NCI-H2107 treated with DMSO at 0.1 percent for 48 hours (cell line): ENCODE results near the gene SLC22A16.
"Not testable (repeated sequence)": the region's sequence is repeated elsewhere in the genome, so short reads cannot be mapped to it uniquely, and the experiment has no call there.

Experiments
- DNase-seq: peaks from one replicate; lab custom pipeline; 2025; ENCODE audit not compliant: unreplicated experiment; lab: John Stamatoyannopoulos, UW

SLC22A16 gene

DNA sequence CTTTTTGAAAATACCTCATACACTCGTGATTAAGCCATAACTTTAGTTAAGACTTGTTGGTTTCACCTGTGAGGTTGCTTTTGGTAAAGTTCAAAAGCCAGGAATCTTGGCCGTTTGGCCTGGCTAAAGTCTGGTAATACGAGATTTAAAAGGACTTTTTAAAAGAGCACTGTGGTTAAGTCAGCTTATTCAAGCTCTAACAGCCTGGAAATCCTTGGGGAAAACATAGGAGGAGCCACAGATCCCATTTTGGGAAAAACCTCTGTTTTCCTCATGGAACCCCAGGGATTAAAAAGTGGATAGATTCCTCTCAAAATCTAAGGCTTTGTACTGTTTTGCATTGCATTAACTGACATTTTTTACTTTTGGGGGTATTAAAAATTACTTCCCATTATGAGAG is 13.7 kb upstream of the SLC22A16 start:
- DNase-seq, result peak; percentile 19

DNA sequence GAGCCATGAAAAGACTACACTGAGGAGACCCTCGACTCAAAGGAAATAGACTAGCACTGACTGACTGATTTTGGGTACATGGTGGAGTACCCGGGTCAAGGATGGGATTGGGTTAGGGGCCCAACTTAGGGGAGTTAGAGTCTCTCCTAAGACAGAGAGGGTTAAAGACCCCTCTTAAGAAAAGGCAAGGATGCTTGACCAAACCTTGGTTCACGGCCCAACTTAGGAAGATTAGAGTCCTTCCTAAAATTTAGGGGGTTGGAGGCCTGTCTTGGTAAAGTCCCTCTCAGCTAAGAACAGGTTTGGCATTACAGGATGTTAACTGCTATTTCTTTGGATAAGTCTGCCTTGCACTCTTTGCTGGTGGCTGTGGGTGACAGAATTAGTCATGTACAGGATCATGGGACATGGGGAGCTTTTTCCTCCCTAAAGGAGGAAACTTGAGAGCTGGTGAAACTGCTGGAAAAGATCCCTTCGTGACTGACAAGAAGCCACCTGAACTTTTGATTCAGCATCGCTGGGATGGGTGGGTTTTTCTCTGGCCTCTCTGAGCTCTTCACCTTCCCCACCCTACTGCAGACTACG is 12.3 kb upstream of the SLC22A16 start:
- no peak for DNase-seq

- DNase-seq, result not testable (repeated sequence)
Observed at GRCh38 chr6:110487968-110488381, 11.6 kb upstream of the SLC22A16 start.

GRCh38 chr6:110486756-110487155 is 10.3 kb upstream of the SLC22A16 start:
- no peak for DNase-seq

- DNase-seq, result no peak
Observed at GRCh38 chr6:110485491-110485890, 9.1 kb upstream of the SLC22A16 start.

DNA sequence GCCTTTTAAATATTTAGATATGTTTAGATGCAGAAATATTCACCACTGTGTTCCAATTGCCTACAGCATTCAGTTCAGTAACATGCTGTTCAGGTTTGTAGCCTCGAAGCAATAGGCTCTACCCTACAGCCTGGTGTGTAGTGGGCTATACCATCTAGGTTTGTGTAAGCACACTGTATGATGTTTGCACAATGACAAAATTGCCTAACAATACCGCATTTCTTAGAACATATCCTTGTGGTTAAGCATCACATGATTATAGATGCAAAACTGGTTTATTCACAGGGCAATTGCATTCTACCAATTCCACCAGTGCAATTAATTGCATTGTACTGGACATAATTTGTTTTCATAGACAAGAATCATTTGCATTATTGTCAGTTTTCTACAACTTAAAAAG is 7.9 kb upstream of the SLC22A16 start:
- no peak for DNase-seq

DNA sequence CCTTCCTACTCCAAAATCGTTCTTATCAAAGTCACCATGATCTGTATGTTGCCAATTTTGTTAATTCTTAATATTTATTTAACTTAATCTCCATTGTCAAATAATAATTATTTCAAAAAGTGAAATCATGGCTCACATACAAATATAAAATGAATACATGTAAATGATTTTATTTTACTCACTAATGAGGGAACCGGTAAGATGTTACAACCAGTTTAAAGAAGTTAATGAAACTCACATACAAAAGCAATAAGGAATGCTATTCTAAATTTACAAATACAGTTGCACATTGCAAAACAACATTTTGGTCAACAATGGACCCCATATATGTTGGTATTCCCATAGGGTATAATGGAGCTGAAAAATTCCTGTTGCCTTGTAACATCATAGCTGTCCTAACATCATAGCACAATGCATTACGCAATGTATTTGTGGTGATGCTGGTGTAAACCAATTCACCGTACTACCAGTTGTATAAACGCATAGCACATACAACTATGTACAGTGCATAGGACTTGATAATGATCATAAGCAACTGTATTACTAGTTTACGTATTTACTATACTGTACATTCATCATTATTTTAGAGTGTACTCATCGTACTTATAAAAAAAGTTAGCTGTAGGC is 6.5 kb upstream of the SLC22A16 start:
- no peak for DNase-seq

DNA sequence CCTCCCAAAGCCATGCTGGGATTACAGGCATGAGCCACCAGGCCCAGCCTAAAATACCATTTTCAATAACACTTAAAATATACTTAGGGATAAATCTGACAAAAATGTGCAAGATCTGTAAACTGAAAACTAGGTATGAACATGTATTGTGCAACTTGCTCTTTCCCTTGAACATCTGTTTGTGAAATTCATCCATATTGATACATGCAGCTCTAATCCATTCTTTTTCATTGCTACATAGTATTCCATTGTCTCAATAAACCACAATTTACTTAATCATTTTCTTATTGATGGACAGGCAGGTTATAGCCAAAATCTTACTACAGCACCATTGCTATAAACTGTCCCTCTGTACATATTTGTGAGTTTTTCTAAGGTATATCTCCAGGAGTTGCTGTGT is 4.7 kb upstream of the SLC22A16 start:
- DNase-seq, result no peak

GRCh38 chr6:110475066-110475653 is 1.3 kb downstream of the SLC22A16 start:
- DNase-seq, result no peak

GRCh38 chr6:110474500-110474899 is 1.9 kb downstream of the SLC22A16 start:
- DNase-seq, result no peak

DNA sequence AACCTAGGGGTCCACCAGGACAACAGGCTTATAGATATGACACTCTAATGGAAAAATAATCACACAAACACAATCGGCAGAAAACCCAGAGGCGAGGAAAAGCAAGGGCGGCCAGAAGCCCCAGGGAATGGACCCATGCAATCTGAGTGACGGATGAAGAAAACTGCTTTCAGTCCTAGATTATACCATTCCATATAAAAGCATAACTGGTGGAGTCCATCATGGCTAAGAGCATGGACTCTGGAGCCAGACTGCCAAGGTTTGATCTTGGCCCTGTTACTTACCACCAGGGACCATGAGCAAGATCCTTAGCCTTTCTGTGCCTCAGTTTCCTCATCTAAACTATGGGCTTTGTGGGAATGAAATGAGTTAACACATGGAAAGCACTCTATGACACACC is 3.7 kb downstream of the SLC22A16 start:
- DNase-seq, result no peak

GRCh38 chr6:110471726-110472365 is 4.6 kb downstream of the SLC22A16 start:
- no peak for DNase-seq

- DNase-seq, result no peak
Observed at GRCh38 chr6:110468731-110469130, 7.7 kb downstream of the SLC22A16 start.

- DNase-seq, result no peak
Observed at GRCh38 chr6:110467566-110468140, 8.8 kb downstream of the SLC22A16 start.

GRCh38 chr6:110462884-110463481 is 13.4 kb downstream of the SLC22A16 start:
- no peak for DNase-seq

DNA sequence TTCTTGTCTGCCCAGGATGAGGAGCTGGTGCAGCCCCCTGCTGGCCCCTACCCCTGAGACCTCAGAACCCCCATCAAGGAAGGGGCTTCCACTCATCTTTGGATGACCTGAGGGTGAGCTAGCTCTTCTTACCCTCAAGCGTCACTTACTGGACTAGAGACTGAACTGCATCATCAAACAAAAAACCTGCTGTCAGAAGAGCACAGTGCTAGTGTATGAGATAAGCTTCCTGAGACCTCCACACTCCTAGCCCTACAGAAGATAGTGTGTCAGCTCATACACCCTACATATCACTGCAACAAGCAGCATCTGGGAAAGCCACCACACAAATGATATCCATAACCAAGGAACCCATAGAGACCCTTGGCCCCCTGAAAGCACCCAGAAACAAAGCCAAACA is 15.0 kb downstream of the SLC22A16 start:
- no peak for DNase-seq

- DNase-seq, result no peak
Observed at GRCh38 chr6:110459137-110459536, 17.3 kb downstream of the SLC22A16 start.

DNA sequence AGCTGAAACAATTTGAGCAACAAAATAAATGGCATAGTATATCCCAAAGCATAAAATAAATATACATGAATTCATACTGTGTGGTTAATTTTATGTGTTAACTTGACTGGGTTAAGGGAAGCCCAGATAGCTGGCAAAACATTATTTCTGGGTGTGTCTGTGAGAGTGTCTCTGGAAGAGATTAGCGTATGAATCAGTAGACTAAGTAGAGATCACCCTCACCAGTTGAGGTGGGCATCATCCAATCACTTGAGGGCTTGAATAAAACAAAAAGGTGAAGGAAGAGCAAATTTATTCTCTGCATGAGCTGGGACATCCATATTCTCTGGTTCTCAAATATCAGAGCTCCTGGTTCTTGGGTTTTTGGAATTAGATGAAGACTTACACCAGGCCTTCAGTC is 17.9 kb downstream of the SLC22A16 start:
- no peak for DNase-seq

DNA sequence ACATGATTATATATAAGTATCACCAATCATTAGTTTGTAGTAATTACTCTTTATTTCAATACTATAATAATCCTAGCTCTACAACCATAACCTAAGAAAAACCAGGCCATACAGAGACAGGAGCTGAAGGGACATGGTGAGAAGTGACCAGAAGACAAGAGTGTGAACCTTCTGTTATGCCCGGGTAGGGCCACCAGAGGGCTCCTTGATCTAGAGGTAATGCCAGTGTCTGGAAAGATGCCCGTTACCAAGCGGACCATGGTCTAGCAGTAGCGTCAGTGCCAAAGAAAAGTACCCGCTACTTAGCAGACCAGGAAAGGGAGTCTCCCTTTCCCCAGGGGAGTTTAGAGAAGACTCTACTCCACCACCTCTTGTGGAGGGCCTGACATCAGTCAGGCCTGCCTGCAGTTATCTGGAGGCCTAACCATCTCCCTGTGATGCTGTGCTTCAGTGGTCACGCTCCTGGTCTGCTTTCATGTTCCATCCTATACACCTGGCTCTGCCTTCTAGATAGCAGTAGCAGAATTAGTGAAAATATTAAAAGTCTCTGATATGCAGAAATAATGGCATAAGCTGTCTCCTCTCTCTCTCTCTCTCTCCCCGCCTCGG is 18.7 kb downstream of the SLC22A16 start:
- not testable (repeated sequence) for DNase-seq

DNA sequence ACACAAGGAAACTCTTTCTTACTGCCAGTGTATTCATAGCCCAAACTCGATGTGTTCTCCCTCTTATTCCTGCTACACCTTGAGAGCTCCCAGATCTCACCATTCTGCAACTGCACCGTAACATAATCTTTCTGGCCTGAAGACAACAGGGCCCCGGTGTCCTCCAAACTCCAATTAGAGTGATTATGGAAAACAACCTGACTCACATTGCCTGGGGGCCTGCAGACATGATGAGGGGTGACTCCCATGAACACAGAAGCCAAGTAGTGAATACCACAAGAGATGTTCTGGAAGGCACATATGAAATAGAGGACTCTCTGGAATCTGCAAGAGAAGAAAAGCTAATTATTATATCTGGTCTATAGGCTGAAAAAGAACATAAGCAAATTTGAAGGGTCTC is 19.7 kb downstream of the SLC22A16 start:
- no peak for DNase-seq

GRCh38 chr6:110449541-110449895 is 26.9 kb downstream of the SLC22A16 start:
- no peak for DNase-seq
